Occipital lobe (tissue), 2 donors: ENCODE results near the gene TXNRD3. TPM values are rescaled to one million over a fixed set of nuclear protein-coding genes. Genes with fewer than 3 reads are reported as not detected.

Source experiments
- DNase-seq: peaks from one replicate; lab custom pipeline; 2025; lab: John Stamatoyannopoulos, UW
- total RNA-seq: library from RNA; depleted of rRNA; stranded (reverse); fragments of >200 nt; gene quantifications from one replicate; pipeline ENCODE4 v1.2.3, GENCODE V29; 2014

The TXNRD3 gene
- 15.3 TPM for total RNA-seq

- DNase-seq, result peak; percentile 73
Observed at GRCh38 chr3:126654571-126655383, at the start of gene TXNRD3. Gene TXNRD3 (minus strand): TSS chr3:126655124.

GRCh38 chr3:126703512-126704493, 48.9 kb upstream of the TXNRD3 start, which contains the start of gene CHCHD6:
Gene CHCHD6 (plus strand): TSS chr3:126704240. CDS start chr3:126704313, 73 bp downstream.
- peak; percentile 95 for DNase-seq

- no peak for DNase-seq
Observed at GRCh38 chr3:126699011-126699410, 44.1 kb upstream of the TXNRD3 start.

- no peak for DNase-seq
Observed at GRCh38 chr3:126696701-126697267, 41.9 kb upstream of the TXNRD3 start.

GRCh38 chr3:126693921-126694320, 39.0 kb upstream of the TXNRD3 start:
- no peak for DNase-seq

- DNase-seq, result no peak
Observed at GRCh38 chr3:126692858-126693257, 37.9 kb upstream of the TXNRD3 start.

- no peak for DNase-seq
Observed at GRCh38 chr3:126691765-126692164, 36.8 kb upstream of the TXNRD3 start.

GRCh38 chr3:126685493-126685892, 30.6 kb upstream of the TXNRD3 start:
- no peak for DNase-seq

- no peak for DNase-seq
Observed at GRCh38 chr3:126685021-126685420, 30.1 kb upstream of the TXNRD3 start.

- no peak for DNase-seq
Observed at GRCh38 chr3:126684218-126684751, 29.4 kb upstream of the TXNRD3 start.

GRCh38 chr3:126683069-126683468, 28.1 kb upstream of the TXNRD3 start:
- DNase-seq, result no peak

- DNase-seq, result no peak
Observed at GRCh38 chr3:126682009-126682408, 27.1 kb upstream of the TXNRD3 start.

GRCh38 chr3:126680667-126681055, 25.7 kb upstream of the TXNRD3 start:
- no peak for DNase-seq

GRCh38 chr3:126679831-126680666, 25.1 kb upstream of the TXNRD3 start:
- no peak for DNase-seq

- peak; percentile 66 for DNase-seq
Observed at GRCh38 chr3:126679318-126679751, 24.4 kb upstream of the TXNRD3 start.

GRCh38 chr3:126678693-126679317, 23.9 kb upstream of the TXNRD3 start:
- no peak for DNase-seq

GRCh38 chr3:126677862-126678503, 23.1 kb upstream of the TXNRD3 start:
- no peak for DNase-seq

GRCh38 chr3:126676919-126677705, 22.2 kb upstream of the TXNRD3 start:
- DNase-seq, result no peak

GRCh38 chr3:126672741-126673140, 17.8 kb upstream of the TXNRD3 start:
- no peak for DNase-seq
